ENCODE data around the gene ARID3A.

DNA sequence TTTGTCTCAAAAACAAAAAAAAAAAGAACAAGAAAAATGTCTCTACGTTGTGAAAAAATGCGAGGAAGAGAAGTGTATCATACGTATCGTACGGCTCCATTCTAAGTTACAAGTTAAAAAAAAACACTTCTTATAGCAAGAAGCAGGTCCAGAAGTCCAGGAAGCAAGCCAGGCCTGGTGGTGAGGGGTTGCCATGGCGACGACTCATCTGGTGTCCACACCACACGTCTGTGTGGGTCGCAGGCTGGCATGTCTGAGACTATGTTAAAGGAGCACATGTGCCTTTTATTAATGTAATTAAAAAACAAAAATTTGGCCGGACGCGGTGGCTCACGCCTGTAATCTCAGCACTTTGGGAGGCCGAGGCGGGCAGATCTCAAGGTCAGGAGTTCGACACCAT lies 38.8 kb upstream of the ARID3A start:
- no peak for TF ChIP-seq POLR2A (IDR thresholded peaks at IDR 0.05)
- TF ChIP-seq, protein P1, sequence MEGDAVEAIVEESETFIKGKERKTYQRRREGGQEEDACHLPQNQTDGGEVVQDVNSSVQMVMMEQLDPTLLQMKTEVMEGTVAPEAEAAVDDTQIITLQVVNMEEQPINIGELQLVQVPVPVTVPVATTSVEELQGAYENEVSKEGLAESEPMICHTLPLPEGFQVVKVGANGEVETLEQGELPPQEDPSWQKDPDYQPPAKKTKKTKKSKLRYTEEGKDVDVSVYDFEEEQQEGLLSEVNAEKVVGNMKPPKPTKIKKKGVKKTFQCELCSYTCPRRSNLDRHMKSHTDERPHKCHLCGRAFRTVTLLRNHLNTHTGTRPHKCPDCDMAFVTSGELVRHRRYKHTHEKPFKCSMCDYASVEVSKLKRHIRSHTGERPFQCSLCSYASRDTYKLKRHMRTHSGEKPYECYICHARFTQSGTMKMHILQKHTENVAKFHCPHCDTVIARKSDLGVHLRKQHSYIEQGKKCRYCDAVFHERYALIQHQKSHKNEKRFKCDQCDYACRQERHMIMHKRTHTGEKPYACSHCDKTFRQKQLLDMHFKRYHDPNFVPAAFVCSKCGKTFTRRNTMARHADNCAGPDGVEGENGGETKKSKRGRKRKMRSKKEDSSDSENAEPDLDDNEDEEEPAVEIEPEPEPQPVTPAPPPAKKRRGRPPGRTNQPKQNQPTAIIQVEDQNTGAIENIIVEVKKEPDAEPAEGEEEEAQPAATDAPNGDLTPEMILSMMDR (IDR thresholded peaks at IDR 0.05 in 4 of 5, conservative IDR thresholded peaks at IDR 0.05 in 1 of 5) = no peak

Data from gastrocnemius medialis (tissue), 4 donors.